Stimulated activated CD4-positive, alpha-beta T cell treated with anti-CD3 and anti-CD28 coated beads, Interleukin-2, amount 100 ng/mL, for 24 hours (primary cell): ENCODE measurements around the gene CRMP1.
"Not testable (repeated sequence)": the region's sequence is repeated elsewhere in the genome, so short reads cannot be mapped to it uniquely, and the experiment has no call there.

Experiments
- DNase-seq, 2 donors: peaks; one replicate each; pipeline ENCODE4 v3.0.0-alpha.2; 2020

CRMP1 gene

DNA sequence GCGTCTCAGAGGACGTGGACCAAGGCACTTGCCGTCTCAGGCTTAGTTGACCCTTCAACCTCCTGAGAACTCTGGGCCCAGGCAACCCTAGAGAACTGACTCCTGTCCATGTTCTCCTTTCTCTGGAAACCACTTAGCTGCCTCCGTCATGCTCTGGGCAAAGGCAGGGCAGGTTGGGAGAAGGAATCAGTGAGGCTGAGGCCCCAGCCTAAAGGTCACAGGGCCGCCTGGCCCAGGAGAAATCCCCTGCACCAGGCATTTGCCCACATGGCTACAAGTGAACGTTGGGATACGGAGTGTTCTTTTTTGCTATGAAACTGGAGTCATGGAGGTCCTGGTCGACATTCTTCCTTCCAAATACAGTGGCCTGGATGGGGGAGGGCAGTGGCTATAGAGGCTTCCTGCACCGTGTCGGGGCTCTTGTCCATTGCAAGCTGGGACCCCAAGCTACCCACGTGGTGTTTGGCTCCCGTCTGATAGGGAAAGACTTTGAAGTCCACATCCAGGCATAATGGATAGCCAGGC is 76.0 kb downstream of the CRMP1 start:
- no peak for DNase-seq

DNA sequence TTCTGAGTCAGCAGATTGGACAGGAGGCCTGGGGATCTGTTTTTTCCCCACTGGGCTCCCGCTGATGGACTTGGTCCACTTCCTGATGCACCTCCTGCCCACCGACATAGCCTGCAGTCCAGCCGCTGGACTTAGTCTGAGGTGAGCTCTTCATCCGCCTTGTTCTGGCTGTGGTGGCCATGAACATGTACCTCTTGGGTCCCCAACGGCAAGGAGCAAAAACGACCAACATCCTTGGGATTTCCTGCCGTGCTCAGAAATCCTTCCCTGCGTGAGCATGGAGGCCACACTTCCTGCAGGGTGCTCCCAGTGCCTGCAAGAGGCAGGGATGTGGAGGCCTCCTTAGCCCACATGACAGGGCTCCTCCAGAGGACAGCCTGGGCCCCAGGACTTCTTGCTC is 76.8 kb downstream of the CRMP1 start:
- DNase-seq: no peak

DNA sequence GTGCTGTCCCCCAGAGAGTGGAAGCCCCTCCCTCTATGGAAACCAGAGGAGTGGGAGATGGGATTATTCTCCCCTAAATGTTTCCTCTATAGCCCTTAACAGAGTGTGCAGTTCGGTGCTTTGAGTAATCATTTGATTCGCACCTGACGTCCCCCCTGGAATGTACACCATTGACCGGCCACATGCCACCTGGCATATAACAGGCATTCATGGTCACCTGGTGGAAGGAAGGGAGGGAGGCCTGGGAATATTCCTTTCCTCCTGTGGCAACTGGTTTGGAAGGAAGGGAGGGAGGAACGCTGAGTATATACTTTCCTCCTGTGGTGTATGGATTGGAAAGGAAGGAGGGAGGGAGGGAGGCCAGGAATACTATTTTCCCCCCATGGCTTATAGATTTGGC is 77.2 kb downstream of the CRMP1 start:
- no peak for DNase-seq

DNA sequence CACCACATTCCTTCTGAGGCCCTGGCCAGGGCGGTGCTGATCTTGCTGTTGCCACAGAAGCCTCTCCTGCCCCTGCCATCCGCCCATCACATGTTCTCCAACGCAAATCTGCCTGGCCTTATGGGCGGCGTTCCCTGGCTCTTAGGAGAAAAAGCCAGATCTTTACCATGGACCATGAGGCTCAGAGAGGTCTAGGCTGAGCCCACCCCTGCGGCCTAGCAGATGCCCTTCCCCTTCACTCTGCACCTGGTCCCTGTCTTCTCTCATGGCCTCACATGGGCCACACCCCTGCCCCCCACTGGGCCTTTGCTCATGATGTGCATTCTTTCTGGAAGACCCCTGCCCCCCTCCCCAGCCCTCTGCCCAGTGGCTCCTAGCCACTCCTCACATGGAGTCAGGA is 78.5 kb downstream of the CRMP1 start:
- DNase-seq: no peak

DNA sequence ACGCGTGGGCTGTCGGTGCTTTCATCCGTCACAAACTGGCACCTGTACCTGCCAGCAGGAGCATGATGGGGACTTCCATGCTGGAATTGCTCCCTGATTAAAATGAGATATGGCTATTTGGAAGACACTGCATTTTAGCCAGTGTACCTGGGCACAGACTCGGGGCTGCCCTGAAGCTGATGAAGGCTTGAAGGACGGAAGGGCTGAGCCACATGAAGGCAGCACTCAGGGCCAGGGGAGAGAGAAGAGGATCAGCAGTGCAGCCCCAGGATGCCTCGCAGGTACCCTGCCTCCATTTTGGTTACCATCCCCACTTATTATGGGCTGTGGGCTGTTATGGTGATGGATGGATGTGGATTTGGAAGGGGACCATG is 79.0 kb downstream of the CRMP1 start:
- no peak for DNase-seq

DNA sequence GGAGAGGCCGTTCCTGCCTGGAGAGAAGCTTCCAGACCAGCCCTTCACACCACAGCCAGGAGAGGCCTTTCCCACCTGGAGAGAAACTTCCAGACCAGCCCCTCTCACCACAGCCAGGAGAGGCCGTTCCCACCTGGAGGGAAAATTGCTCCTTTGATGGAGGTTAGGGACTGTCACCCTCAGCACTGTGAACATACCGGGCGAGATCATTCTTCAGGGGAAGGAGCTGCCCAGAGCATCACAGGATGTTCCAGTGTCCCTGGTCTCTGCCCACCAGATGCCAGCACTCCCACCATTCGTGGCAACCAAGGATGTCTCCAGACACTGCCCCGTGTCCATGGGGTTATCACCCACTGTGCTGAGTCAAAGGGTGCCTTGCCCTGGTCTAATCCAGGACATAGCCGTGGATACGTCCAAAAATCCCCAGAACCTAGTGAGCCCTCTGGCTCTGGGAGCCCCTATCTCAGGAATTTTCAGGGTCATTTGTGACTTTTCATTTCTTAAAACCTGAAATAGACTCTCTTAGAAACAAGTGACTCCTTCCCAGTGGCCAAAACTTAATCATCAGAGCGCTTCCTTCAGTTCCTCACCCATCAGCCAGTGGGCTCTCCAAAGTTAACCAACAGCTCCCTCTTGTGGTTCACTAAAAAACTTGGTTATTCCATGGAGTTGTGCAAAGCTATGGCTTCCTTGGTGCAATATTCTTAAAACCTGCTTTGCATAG is 80.2 kb downstream of the CRMP1 start:
- no peak for DNase-seq

DNA sequence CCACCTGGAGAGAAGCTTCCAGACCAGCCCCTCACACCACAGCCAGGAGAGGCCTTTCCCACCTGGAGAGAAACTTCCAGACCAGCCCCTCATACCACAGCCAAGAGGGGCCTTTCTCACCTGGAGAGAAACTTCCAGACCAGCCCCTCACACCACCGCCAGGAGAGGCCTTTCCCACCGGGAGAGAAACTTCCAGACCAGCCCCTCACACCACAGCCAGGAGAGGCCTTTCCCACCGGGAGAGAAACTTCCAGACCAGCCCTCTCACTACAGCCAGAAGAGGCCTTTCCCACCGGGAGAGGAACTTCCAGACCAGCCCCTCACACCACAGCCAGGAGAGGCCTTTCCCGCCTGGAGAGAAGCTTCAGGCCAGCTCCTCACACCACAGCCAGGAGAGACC is 80.8 kb downstream of the CRMP1 start:
- DNase-seq: not testable (repeated sequence)

DNA sequence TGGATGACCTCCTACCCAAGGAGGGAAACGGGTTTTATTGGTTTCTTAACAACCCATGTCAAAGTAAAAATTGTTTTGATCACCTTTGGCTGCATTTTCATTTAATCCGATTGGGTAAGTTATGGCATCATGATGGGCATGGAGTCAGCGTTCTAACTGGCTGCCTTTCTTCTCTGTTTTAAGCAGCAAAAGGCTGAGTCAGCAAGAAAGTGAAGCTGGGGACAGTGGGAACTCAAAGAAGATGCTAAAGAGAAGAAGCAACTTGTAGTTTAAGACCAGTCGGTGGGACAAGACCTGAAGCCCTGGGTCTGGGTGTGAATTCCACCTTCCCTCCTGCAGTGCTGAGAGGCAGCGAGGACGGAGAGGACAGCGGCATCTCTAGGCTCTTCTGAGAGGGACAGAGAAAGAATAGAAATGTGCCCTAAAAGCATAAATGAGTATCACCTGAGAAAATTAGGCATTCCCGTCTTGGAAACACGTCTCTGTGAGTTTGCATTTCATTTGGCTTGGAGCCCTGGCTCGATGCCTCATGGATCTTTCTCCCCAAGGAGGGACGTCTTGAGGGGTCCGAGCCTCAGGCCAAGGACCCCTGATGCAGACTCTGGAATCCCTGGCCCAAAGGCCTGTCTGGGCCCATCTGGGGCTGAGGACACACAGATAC is 82.0 kb downstream of the CRMP1 start:
- no peak for DNase-seq

DNA sequence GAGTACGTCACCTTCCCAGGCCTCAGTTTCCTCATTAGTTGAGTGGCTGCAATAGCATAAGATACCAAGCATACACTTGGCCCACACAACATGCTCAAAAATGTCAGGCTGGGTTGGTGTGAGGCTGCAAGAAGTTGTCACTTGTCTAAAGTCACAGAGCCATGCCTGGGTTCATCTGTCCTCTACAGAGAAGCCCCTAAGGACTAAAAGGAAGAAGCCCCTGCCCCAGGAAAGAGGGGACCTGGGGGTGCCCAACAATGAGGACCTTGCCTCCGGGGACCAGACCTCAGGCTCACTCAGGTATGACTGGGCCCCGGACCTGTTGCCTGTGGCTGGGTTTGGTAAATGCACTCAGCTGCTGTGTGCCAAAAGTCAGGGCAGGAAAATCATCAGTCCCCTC is 82.7 kb downstream of the CRMP1 start:
- DNase-seq: no peak

DNA sequence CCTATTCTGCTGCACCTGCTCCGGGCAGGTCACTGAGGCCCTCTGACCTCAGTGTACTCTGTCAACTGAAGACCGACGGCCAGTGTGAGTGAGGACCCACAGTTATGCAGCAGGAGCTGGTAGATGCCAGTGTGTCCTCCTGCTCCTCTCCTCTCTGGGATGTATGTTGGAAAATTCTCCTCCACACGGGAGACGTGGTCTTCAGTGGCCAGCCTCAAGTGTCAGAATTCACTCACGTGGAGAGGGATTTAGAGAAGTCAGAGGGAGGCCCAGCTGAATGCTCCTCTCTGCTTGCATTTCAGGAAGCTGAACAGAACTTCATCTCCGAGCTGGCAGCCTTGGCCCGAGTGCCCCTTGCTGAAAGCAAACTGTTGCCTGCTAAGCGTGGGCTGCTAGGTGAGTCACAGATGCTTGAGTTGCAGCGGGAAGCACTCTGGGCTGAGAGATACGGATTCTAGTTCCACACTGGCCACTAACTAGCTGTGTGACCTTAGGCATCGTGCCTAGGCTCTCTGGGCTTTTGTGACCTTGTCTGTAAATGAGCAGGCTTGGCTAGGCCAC is 83.6 kb downstream of the CRMP1 start:
- DNase-seq: no peak

DNA sequence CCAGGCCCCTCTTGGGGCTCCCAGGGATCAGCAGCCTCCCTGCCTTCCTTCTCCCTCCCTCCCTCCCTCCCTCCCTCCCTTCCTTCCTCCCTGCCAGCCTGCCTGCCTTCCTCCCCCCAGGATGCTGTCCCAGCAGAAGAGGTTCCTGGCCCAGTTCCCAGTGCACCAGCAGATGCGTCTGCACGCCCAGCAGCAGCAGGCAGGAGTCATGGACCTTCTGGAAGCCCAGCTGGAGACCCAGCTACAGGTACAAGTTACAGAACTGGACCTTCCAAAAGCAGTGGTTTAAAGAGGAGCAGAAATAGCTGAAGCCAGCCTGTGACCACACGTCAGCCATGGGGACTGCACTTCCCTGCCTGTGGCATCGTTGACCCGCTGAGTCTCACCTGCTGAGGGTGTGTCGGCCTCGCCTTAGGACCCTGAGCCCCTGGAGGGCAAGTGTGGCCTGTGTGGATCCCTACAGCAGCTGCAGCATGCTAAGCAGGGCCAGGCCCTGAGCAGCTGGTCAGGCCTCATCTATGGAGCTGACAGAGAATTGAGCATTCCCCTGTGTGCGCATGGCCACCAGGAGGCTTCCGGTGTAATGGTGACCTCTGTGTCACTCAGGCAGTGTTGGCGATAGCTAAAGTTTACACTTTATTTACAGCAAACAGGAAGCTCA is 84.7 kb downstream of the CRMP1 start:
- no peak for DNase-seq

DNA sequence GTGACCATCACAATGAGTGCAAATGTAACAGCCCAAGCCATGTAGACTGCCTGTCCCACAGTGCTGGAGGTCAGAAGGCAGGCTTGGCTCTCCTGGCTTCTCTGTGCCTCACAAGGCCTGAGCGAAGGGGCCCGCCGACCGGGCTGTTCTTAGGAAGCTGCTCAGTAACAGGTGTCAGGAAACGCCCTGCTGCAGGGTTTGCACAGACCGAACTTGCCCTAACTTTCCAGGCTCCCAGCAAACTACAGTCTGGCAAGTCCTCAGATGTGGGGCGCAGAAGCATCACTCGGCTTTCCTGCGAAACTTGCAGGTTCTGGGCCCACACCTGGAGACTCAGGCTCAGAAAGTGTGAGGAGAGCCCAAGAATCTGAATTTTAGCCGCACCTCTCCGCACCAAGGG is 87.6 kb downstream of the CRMP1 start:
- no peak for DNase-seq

DNA sequence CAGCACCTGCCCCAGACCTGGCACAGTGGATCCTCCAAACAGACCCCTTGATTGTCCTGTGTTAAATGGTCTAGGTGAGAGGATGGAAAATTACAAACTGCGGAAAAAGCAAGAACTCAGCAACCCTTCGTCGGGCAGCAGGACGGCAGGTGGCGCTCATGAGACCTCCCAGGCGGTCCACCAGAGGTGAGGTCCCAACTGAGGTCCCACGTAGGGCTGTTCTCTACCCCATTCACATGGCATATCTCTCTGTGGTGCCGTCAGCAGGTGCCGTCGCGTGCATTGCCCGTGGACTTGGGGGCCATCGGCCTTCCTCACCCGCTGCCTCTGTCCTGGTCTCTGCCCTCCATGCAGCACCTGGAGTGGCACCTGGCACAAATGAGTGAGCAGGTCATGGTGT is 88.2 kb downstream of the CRMP1 start:
- no peak for DNase-seq

DNA sequence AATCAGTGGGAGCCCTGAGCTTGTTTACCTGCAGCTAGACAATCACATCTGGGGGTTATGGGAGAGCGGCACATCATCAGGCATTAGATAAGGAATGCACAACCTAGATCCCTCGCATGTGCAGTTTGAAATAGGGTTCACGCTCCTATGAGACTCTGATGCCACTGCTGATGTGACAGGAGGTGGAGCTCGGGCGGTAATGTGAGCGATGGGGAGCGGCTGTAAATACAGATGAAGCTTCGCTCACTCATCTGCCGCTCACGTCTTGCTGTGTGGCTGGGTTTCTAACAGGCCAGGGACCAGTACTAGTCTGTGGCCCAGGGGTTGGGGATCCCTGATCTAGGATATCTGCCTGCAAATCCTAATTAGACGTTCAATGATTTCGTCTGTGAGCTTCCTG is 90.3 kb downstream of the CRMP1 start:
- no peak for DNase-seq

DNA sequence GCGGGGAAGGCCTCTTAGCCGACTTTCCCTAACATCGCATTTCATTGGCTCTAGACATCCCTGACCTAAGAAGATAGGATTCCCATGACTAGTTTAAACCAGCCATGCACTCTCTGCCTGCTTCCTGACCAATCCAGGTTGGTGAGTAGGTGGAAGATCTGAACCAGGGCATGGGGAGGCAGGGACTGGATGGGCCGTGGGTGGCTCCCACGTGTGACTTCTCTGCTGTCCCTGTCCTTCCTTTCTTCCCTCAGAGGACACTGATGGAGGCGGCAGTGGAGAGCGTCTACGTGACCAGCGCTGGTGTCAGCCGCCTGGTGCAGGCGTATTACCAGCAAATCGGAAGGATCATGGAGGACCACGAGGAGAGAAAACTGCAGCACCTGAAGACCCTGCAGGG is 91.2 kb downstream of the CRMP1 start:
- no peak for DNase-seq

DNA sequence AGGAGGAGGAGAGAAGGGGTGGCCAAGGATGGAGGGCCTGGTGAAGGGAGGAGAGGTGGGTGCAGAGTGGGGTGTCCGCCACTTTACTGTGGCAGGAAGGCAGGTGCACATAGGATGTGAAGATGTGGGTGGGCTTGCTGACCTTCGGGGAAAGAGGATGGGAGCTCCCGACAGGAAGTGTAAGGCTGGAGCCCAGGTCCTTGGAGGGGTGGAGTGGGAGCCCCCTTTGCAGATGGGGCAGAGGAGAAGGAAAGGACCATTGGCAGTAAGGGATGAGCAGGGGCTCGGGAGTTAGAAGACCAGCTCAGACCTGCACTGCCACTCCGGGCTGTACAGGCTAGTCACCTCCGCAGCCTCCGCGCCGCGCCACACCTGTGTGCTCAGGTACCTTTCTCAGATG is 92.4 kb downstream of the CRMP1 start:
- no peak for DNase-seq

DNA sequence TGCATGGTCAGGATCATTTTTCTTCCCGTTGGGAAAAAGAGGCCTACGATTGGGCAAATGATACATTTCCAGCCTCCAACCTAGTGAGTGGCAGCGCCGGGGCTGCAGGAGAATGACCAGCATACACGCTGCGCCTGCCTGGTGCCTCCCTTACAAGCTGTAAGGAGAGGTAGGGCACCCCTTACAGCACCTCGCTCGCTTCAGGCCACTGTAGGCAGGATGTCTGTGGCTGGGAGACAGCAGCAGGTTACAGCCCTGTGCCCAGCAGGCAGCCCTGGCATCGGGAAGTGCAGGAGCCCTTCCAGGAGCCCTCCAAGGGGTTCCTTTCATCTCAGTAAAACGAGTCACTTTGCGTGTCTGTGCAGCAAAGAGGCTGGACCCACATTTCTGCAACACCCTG is 93.5 kb downstream of the CRMP1 start:
- DNase-seq: no peak

DNA sequence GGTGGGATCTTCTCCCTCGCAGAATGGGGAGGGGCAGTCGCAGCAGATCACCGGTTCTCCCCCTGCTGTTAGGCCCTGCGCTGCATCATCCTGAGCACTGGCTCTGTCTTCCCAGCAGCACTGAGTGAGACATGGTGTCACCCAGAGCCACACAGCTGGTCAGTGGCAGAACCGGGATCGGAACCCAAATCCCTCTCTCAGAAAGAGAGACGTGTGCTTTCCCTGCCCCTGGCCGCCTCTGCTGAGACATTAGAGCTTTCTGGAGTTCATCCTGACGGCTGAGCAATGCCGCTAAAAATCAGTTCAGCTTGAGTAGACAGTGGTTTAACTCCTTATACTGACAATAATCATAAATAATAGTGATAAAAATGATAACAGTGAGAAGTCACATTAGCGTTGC is 93.9 kb downstream of the CRMP1 start:
- DNase-seq: no peak

DNA sequence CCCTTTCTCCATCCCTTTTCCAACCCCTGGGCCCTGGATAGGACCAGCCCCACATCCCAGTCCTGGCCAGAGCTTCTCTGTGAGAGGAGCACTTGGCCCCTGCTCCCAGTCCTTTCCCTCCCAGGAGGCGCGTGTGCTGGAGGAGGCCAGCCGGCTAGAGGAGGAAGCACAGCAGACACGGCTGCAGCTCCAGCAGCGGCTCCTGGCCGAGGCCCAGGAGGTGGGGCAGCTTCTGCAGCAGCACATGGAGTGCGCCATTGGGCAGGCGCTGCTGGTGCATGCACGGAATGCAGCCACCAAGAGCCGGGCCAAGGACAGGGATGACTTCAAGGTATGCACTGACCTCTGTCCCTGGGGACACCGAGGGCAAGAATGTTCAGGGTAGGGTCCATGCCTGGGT is 94.4 kb downstream of the CRMP1 start:
- DNase-seq: no peak

DNA sequence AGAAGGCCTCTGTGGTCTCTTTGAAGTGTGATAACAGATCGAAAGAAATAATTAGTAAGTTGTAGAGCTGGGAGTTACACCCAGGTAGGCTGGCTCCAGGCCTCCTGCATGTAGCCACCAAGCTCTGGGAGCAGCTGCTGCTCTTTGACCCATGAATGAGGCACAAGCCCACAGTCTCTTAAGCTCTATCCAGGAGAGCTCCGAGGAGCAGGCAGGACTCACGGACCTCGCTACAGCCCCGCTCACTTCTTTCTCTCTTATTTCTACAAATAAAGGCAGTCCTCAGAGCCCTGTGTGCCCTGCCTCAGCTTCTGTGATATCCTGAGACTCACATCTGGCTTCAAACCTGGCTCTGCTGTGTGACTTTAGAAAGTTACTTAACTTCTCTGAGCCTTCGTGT is 95.0 kb downstream of the CRMP1 start:
- no peak for DNase-seq

DNA sequence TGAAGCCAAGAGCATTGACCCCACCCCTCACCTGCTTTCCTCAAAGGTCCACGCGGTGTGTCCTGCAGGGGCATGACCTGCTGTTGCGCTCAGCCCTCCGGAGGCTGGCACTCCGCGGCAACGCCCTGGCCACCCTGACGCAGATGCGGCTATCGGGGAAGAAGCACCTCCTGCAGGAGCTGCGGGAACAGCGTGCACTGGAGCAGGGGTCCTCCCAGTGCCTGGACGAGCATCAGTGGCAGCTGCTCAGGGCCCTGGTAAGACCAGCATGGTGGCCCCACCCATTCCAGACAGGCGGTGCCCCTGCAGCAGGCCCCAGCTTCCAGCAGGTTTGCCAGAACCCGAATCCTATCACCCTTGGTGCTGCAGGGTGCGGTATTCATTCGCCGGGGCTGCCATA is 95.9 kb downstream of the CRMP1 start:
- no peak for DNase-seq

DNA sequence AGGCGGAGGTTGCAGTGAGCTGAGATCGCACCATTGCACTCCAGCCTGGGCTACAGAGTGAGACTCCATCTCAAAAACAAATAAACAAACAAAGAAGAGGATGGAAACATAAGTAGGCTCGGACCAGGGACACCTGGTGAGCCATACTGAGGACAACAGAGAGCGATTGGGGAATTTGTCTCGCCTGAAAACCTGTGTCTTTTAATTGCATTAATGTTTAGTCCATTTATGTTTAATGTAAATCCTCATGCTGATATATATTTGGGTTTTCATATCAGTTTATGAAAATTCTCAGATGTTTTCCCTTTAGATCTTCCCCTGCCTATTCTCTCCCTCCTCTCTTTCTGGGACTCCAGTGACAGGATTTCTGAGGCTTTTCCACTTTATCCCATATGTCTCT is 97.3 kb downstream of the CRMP1 start:
- no peak for DNase-seq

DNA sequence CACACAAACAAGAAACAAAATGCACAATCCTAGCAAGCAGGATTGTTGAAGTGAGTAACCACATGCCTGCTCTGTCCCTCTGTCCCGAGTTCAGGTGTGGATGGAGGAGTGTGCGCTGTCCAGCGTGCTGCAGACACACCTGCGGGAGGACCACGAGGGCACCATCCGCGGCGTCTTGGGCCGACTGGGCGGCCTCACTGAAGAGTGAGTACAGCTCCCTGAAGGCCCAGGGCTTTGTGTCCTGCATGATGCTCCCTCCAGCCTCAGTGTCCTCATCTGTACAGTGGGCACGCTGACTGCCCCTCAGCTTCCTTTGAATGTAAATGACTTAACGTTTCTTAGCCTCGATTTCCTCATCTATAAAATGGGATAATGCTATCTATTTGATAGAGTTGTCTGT is 99.4 kb downstream of the CRMP1 start:
- DNase-seq: no peak

DNA sequence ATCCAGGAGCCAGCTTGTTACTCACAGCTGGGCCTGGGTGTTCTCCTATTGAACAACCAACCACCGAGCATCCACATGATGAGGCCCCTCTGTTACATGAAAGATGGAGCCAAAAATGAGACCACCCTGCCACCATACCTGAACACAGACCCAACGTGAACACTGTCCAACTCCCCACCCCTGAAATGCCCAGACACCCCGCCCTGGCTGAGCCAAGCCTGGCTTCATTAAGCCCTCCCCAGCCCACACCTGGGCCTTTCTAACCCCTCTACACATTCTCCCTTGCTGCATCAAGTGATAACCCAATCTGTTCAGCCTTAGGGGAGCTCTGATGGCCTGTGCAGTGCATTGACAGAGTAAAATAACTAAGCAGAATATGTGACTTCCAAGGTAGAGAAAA is 101.2 kb downstream of the CRMP1 start:
- DNase-seq: no peak
